ENCODE data around the gene BNC2. TPM values are rescaled to one million over a fixed set of nuclear protein-coding genes. Genes with fewer than 3 reads are reported as not detected.

BNC2 gene, protein sequence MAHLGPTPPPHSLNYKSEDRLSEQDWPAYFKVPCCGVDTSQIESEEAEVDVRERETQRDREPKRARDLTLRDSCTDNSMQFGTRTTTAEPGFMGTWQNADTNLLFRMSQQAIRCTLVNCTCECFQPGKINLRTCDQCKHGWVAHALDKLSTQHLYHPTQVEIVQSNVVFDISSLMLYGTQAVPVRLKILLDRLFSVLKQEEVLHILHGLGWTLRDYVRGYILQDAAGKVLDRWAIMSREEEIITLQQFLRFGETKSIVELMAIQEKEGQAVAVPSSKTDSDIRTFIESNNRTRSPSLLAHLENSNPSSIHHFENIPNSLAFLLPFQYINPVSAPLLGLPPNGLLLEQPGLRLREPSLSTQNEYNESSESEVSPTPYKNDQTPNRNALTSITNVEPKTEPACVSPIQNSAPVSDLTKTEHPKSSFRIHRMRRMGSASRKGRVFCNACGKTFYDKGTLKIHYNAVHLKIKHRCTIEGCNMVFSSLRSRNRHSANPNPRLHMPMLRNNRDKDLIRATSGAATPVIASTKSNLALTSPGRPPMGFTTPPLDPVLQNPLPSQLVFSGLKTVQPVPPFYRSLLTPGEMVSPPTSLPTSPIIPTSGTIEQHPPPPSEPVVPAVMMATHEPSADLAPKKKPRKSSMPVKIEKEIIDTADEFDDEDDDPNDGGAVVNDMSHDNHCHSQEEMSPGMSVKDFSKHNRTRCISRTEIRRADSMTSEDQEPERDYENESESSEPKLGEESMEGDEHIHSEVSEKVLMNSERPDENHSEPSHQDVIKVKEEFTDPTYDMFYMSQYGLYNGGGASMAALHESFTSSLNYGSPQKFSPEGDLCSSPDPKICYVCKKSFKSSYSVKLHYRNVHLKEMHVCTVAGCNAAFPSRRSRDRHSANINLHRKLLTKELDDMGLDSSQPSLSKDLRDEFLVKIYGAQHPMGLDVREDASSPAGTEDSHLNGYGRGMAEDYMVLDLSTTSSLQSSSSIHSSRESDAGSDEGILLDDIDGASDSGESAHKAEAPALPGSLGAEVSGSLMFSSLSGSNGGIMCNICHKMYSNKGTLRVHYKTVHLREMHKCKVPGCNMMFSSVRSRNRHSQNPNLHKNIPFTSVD
- total RNA-seq, result 100 to 1,000 TPM in 2 of 4 donors, 10 to 100 TPM in 2; 90.2 to 130 (median 100.0) TPM

- TF ChIP-seq EP300 (IDR thresholded peaks at IDR 0.05) (no peak), POLR2A (IDR thresholded peaks at IDR 0.05) (peak; percentile 13 to 17), POLR2AphosphoS5 (IDR thresholded peaks at IDR 0.05) (no peak), CTCF (IDR thresholded peaks at IDR 0.05) (peak in 1 of 4 experiments; percentile 19)
- Histone ChIP-seq H3K27ac (peak within 1 kb of the TSS; percentile 89 to 96 (median 92)), H3K36me3 (no peaks in the 10 kb centered on the region), H3K4me3 (peak within 1 kb of the TSS; percentile 78 to 84), H3K27me3 (no peaks in the 10 kb centered on the region), H3K9me3 (no peaks in the 10 kb centered on the region), H3K4me1 (peaks cover 0 to 37% (median 0%) of the 10 kb centered on the region in 3 donors)
- WGBS, 2 donors (ENCODE audit: low coverage in 1 of 2), result 0% methylated on average over 8 to 16 of the region's 58 CpGs
- ATAC-seq, result peak; percentile 55
Observed at GRCh38 chr9:16870596-16871335, at the start of gene BNC2. Gene BNC2, minus strand, starts transcription at chr9:16870670. Its CDS starts 22 bp downstream, at chr9:16870648.

GRCh38 chr9:16918920-16919319 lies 48.5 kb upstream of the BNC2 start:
- TF ChIP-seq POLR2A (IDR thresholded peaks at IDR 0.05) (no peak), EP300 (IDR thresholded peaks at IDR 0.05) (no peak), CTCF (IDR thresholded peaks at IDR 0.05) (no peak), POLR2AphosphoS5 (IDR thresholded peaks at IDR 0.05) (no peak)
- H3K4me1 ChIP-seq, result no peaks in the 10 kb centered on the region
- no peaks in the 10 kb centered on the region for H3K27me3 ChIP-seq
- H3K9me3 ChIP-seq, result no peaks in the 10 kb centered on the region
- H3K36me3 ChIP-seq, result no peaks in the 10 kb centered on the region
- H3K27ac ChIP-seq, result no peak overlapping the region
- 76 to 83% methylated on average over 2 to 3 of the region's 4 CpGs for WGBS, 2 donors (ENCODE audit: low coverage in 1 of 2)
- ATAC-seq, result no peak
- H3K4me3 ChIP-seq, result no peak overlapping the region

DNA sequence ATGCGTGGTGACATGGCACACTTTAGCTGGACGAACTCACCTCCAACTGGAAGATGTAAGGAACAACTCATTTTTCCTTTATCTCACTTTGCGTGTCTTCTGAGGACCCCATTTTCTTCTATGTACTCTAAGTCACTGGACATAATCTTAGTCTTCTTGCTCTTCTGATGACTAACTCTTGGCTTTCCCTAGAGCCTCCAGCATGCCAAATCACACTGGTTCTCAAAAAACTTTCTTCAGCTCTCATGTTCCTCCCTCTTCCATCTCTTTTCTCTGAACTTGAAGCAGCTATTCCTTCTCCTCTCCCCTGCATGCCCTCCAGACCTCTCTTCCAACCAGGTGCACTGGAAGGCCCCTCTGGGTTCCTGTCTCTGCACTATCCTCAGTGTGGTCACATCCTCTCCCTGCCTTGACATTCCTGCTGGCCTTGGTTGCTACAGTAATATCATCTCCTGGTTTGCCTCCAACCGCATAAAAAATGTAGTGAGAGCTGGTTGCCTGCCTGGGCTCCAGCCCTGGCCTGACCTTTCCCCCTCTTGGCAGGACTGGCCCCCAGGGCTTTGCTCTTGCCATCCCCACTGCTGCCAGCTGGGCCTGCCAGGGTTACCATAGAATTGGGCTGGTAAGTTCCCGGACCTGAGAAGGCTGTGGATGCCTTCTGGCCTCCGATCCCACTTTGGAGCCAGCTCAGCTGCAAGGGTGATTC lies 44.8 kb upstream of the BNC2 start:
- WGBS, 2 donors (ENCODE audit: low coverage in 1 of 2), result 87 to 88% methylated on average over 3 to 4 of the region's 6 CpGs
- no peak for ATAC-seq

More for the DNA sequence above, 44.8 kb upstream of the BNC2 start:
- H3K9me3 ChIP-seq, result no peaks in the 10 kb centered on the region
- H3K4me1 ChIP-seq, result no peaks in the 10 kb centered on the region
- no peaks in the 10 kb centered on the region for H3K27me3 ChIP-seq
- no peaks in the 10 kb centered on the region for H3K36me3 ChIP-seq
- TF ChIP-seq POLR2A (IDR thresholded peaks at IDR 0.05) (no peak), EP300 (IDR thresholded peaks at IDR 0.05) (no peak), CTCF (IDR thresholded peaks at IDR 0.05) (no peak), POLR2AphosphoS5 (IDR thresholded peaks at IDR 0.05) (no peak)
- no peak overlapping the region for H3K4me3 ChIP-seq
- H3K27ac ChIP-seq, result no peak overlapping the region
